ENCODE results near the gene LRRN2. TPM values are rescaled to one million over a fixed set of nuclear protein-coding genes. Genes with fewer than 3 reads are reported as not detected.
"Not testable (repeated sequence)": the region's sequence is repeated elsewhere in the genome, so short reads cannot be mapped to it uniquely, and the experiment has no call there.

The LRRN2 gene
- total RNA-seq, 1 experiment from 2014 or later = not detected

DNA sequence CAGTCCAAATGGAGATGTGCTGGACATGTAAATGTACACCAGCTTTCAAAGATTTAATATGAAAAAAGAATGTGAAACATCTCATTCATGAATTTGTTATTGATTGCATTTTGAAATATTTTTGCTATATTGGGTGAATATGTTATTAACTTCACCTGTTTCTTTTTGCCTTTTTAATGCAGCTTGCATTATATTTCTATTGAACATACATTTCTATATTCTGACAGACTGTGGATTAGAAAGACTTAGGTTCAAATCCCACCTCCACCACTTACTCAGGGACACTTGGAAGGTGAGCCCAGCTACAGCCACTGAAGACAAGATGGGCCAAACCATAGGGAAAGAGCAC is 37.8 kb downstream of the LRRN2 start:
- H3K36me3 ChIP-seq = no peaks in the 10 kb centered on the region
- peaks cover 17% of the 10 kb centered on the region for H3K27me3 ChIP-seq
- no peak for DNase-seq
- no peak overlapping the region for H3K27ac ChIP-seq
- no peaks in the 10 kb centered on the region for H3K9me3 ChIP-seq (replicated peaks)
- H3K4me3 ChIP-seq = no peak overlapping the region
- H3K4me1 ChIP-seq = no peaks in the 10 kb centered on the region

DNA sequence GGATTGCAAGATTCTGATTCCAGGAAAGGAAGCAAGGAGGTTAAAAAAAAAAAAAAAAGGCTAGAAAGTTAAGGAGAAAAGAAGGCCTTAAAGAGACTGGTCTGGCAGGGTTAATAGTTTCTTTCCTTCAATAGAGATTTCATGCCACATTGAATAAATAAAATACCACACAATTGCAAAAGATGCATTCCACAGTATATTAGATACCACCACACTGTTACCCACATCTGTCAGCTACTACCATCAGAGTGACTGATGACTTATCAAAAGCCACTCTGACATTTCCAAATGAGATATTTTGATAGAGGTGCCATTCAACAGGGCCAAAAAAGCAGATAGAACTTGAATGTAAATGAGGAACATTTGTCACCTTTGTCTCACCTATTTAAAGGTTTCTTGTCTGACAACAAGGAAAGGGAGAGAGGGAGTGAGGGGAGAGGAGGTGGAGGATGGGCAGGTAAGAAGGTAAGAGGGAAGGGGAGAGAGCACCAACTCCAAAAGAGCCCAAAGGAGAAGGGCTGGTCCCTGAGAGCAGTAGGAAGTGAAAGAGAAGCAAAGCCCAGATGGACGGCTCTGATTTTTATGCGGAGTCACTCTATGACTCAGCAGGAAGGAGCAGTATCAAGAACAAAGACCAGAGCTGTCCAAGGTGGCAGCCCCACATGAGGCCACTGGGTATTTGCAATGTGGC is 38.3 kb downstream of the LRRN2 start:
- H3K36me3 ChIP-seq = no peaks in the 10 kb centered on the region
- H3K4me1 ChIP-seq = no peaks in the 10 kb centered on the region
- H3K4me3 ChIP-seq = no peak overlapping the region
- peaks cover 16% of the 10 kb centered on the region for H3K27me3 ChIP-seq
- peak; percentile 39 to 53 for DNase-seq
- no peak overlapping the region for H3K27ac ChIP-seq
- no peaks in the 10 kb centered on the region for H3K9me3 ChIP-seq (replicated peaks)

DNA sequence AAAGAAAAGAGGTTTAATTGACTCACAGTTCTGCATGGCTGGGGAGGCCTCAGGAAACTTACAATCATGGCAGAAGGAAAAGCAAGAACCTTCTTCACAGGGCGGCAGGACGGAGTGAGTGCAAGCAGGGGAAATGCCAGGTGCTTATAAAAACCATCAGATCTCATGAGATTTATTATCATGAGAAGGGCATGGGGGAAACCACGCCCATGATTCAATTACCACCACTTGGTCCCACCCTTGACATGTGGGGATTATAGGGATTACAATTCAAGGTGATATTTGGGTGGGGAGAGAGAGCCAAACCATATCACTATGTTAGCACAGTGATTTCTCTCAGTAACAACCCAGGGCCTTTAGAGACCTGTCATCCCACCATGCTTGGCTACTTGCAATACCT is 39.9 kb downstream of the LRRN2 start:
- H3K4me1 ChIP-seq = no peaks in the 10 kb centered on the region
- no peak for DNase-seq
- no peaks in the 10 kb centered on the region for H3K36me3 ChIP-seq
- H3K27me3 ChIP-seq = peaks cover 11% of the 10 kb centered on the region
- no peaks in the 10 kb centered on the region for H3K9me3 ChIP-seq (replicated peaks)
- H3K27ac ChIP-seq = no peak overlapping the region
- H3K4me3 ChIP-seq = no peak overlapping the region

DNA sequence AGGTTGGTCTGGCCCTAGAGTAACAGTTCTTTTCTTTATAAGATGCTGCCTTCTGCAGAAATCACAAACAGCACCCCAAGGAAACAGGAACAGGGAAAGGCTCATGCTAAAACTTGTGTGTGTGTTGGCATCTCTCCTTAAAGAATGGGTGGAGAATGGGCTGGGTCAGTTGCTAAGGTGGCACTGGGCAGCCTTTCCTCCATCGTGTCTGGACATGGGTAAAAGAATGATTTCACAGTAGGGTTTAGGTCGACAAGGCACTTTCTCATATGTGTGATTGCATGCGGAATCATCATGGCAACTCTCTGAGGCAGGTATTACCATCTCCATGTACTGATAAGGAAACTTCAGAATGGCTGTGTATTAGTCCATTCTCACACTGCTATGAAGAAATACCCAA is 40.3 kb downstream of the LRRN2 start:
- H3K27ac ChIP-seq = no peak overlapping the region
- no peak for DNase-seq

DNA sequence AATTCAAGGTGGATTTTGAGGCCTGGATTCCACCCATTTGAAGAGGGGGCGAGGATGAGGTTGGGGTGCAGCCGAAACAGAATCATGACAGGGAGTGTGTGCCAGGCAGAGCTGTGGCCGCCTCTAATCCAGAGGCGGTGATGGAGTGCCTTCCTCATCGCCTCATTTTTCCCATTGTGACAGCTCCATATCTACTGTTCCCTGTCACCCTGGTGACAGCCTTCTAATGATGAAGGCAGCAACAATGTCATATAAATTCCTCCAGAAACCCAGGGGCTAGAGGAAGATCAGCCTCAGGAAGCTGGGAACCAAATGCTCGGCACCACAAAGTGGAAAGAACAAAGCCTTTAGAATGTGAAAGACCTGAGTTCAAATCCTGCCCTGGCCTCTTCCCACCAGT is 42.0 kb downstream of the LRRN2 start:
- Histone ChIP-seq H3K27me3 (peaks cover 11% of the 10 kb centered on the region), H3K4me3 (no peak overlapping the region), H3K36me3 (no peaks in the 10 kb centered on the region), H3K9me3 (replicated peaks) (no peaks in the 10 kb centered on the region), H3K4me1 (no peaks in the 10 kb centered on the region), H3K27ac (no peak overlapping the region)
- DNase-seq = no peak

More for the DNA sequence above, 40.3 kb downstream of the LRRN2 start:
- peaks cover 11% of the 10 kb centered on the region for H3K27me3 ChIP-seq
- no peak overlapping the region for H3K4me3 ChIP-seq
- no peaks in the 10 kb centered on the region for H3K9me3 ChIP-seq (replicated peaks)
- no peaks in the 10 kb centered on the region for H3K36me3 ChIP-seq
- H3K4me1 ChIP-seq = no peaks in the 10 kb centered on the region

DNA sequence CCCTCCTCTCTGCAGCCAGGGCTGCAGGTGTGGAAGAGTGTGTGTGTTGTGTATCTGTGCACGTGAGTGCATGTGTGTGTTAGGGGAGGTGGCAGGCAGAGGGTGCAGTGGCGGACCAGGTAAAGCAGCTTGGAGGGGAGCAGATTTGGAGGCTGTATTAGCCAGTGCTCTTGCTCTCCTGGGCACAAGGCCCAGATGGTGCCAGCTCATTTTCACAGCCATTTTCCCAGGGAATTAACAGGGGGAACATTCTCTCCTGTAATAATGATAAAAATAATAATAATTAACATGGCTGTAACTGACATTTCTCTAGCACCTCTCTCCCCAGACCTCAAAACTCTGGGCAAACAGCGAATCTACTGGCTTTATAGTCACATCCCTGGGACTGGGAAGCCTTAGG is 43.6 kb downstream of the LRRN2 start:
- no peak overlapping the region for H3K27ac ChIP-seq
- peaks cover 3% of the 10 kb centered on the region; the same call in 1 of the 2 replicates for H3K4me1 ChIP-seq
- no peaks in the 10 kb centered on the region for H3K36me3 ChIP-seq
- peaks cover 16% of the 10 kb centered on the region for H3K27me3 ChIP-seq
- H3K9me3 ChIP-seq (replicated peaks) = no peaks in the 10 kb centered on the region
- DNase-seq = no peak
- H3K4me3 ChIP-seq = no peak overlapping the region

DNA sequence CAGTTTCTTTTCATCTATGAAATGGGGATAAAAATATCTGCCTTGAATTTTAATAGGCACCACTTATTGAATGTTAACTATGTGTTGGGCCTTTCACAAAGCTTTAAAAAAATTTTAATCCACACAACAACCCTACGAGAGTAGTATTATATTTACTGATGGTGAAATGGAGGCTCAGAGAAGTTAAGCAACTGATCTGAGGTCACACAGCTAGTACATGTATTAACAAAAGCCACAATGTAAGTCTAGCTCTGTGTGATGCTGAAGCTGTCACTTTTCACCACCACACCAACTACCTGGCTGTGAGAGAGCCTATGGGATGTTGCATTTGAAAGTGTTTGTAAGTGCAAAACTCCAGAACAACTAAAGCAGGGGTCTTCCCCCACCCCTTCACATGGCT is 44.1 kb downstream of the LRRN2 start:
- Histone ChIP-seq H3K4me3 (no peak overlapping the region), H3K27ac (no peak overlapping the region), H3K27me3 (peaks cover 16% of the 10 kb centered on the region), H3K9me3 (replicated peaks) (no peaks in the 10 kb centered on the region), H3K4me1 (peaks cover 3% of the 10 kb centered on the region; the same call in 1 of the 2 replicates), H3K36me3 (no peaks in the 10 kb centered on the region)
- no peak for DNase-seq

DNA sequence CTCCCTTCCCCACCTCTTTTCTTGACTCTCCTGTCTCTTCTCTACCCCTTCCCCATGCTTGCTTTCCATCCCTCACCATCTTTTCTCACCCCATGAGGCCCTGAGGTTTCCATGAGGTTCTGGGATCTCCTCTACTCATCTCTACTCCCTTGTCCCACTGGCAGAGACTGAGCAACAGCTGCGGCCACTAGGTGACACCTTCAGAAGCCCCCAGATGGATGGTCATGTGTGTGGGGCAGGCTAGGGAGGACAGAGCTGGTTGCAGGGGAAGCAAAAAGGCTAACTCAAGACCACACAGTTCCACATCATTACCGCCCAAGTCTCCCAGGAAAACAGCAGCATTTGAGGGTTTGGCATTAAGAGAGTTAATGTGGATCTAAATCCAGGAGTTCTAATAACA is 45.0 kb downstream of the LRRN2 start:
- Histone ChIP-seq H3K4me1 (peaks cover 3% of the 10 kb centered on the region; the same call in 1 of the 2 replicates), H3K27me3 (peaks cover 24% of the 10 kb centered on the region), H3K27ac (no peak overlapping the region), H3K36me3 (no peaks in the 10 kb centered on the region), H3K9me3 (replicated peaks) (no peaks in the 10 kb centered on the region), H3K4me3 (no peak overlapping the region)
- peak in 1 of 2 experiments; percentile 22 for DNase-seq

DNA sequence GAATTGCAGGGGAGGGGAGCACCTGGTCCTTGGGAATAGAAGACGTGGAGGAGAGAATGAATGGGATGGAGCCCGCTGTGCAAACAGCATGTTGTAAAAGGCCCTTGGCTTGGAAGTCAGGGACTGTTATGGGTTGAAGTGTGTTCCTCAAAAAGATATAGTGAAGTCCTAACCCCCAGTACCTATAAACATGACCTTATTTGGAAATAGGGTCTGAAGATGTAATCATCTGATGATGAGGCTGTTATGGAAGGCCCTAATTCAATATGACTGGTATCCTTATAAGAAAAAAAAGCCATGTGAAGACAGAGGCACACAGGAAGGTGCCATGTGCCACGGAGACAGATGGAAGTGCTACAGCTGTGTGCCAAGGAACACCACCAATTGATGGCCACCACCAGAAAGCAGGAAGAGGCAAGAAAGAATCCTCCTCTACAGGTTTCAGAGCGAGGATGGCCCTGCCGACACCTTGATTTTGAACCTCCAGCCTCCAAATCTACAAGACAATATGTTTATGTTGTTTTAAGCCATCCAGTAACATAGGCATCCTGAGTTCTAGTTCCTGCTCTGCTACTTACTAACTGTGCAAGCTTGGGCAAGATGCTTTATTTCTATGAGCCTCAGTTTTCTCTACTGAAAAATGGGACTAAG is 51.2 kb downstream of the LRRN2 start:
- DNase-seq = no peak
- Histone ChIP-seq H3K36me3 (no peaks in the 10 kb centered on the region), H3K4me1 (peaks cover 9% of the 10 kb centered on the region), H3K9me3 (replicated peaks) (no peaks in the 10 kb centered on the region), H3K4me3 (no peak overlapping the region), H3K27ac (no peak overlapping the region), H3K27me3 (peaks cover 20% of the 10 kb centered on the region)

DNA sequence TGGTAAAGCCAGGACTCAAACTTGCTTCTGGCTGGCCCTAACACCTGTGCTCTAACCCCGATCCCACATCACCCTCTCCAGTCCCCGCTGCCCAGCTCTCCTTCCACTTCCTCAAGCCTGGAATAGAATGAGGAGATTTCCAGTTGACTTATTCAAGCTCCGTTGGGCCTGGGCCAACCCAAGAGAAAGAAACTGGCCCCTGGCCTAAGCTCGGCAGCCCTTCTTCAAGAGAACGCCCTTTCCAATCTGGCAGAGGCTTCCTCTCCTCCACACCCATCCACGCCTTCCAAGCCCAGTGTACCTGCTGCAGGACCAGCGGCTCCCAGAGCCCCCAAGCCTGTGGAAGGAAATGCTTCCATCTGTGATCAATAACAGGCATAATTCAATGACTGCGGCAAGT is 51.9 kb downstream of the LRRN2 start:
- Histone ChIP-seq H3K36me3 (no peaks in the 10 kb centered on the region), H3K27ac (no peak overlapping the region), H3K4me3 (no peak overlapping the region), H3K27me3 (peaks cover 20% of the 10 kb centered on the region), H3K4me1 (peaks cover 9% of the 10 kb centered on the region), H3K9me3 (replicated peaks) (no peaks in the 10 kb centered on the region)
- no peak for DNase-seq

DNA sequence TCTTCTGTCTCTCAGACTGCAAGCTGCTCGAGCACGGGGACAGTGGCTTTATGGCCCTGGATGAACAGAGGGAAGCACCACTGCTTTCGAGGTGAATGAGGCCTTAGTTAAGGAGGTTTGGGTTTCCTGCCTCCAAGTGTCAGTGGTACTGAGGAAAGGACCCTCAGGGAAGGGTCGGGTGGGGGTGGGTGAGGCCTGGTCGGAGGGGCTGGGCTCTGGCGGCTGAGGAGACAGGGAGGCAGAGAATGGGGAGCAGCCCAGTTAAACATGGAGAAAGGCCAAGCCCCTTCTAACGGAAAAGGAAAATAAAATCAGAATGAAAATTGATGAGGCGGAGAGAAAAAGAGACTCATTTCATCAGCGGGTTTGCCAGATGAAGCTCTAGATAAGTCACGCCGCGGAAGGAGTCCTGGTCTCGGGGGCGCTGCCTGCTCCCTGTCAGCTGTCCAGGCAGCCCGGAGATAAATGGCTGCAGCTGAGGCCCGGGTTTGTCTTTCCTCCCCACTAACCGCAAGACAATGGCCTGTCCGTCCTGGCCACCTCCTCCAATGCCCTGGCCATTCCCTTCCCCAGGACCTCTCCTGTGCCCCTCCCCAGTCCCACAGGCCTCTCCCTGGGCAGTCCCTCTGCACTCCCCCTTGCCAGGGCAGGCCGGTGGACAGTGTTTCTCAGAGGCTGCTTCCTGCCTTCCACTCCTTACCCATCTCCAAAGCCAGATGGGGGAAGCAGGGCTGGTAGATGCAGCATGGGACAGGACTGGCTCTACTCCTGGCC is 55.2 kb downstream of the LRRN2 start:
- no peaks in the 10 kb centered on the region for H3K9me3 ChIP-seq (replicated peaks)
- peaks cover 5% of the 10 kb centered on the region for H3K4me1 ChIP-seq
- no peak overlapping the region for H3K27ac ChIP-seq
- peak overlapping the region; percentile 24 for H3K4me3 ChIP-seq
- no peaks in the 10 kb centered on the region for H3K36me3 ChIP-seq
- DNase-seq = peak; percentile 69 to 72
- peaks cover 18% of the 10 kb centered on the region for H3K27me3 ChIP-seq

DNA sequence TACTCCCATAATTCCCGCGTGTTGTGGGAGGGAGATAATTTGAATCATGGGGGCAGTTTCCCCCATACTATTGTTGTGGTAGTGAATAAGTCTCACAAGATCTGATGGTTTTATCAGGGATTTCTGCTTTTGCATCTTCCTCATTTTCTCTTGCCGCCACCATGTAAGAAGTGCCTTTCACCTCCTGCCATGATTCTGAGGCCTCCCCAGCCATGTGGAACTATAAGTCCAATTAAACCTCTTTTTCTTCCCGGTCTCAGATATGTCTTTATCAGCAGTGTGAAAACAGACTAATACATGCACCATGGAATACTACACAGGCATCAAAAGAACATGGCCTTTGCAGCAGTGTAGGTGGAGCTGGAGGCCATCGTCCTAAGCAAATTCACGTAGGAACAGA is 56.1 kb downstream of the LRRN2 start:
- H3K27ac ChIP-seq; H3K9me3 ChIP-seq (replicated peaks); H3K4me1 ChIP-seq; H3K36me3 ChIP-seq; DNase-seq; H3K4me3 ChIP-seq: not testable (repeated sequence)
- H3K27me3 ChIP-seq = peaks cover 18% of the 10 kb centered on the region

DNA sequence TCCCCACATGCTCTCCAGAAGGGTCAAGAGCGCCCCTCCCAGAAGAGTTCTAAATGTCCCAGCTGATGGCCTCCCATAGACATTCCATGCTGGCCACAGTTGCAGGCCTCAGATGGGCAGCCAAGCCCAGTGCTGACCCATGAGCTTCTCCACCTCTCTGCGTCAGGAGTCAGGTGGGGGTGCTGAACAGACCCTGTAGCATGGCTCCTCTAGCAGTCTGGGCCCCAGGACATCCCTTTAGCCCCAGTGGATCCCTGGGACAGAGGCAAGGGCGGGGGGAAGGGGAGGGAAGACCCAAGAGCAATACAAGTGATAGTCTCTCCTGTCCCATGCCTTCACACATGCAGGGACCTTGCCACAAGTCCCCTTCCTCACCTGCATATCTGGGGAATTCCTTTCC is 56.7 kb downstream of the LRRN2 start:
- H3K36me3 ChIP-seq = no peaks in the 10 kb centered on the region
- no peak overlapping the region for H3K4me3 ChIP-seq
- H3K4me1 ChIP-seq = peaks cover 5% of the 10 kb centered on the region
- no peaks in the 10 kb centered on the region for H3K9me3 ChIP-seq (replicated peaks)
- no peak for DNase-seq
- no peak overlapping the region for H3K27ac ChIP-seq
- H3K27me3 ChIP-seq = peaks cover 18% of the 10 kb centered on the region

DNA sequence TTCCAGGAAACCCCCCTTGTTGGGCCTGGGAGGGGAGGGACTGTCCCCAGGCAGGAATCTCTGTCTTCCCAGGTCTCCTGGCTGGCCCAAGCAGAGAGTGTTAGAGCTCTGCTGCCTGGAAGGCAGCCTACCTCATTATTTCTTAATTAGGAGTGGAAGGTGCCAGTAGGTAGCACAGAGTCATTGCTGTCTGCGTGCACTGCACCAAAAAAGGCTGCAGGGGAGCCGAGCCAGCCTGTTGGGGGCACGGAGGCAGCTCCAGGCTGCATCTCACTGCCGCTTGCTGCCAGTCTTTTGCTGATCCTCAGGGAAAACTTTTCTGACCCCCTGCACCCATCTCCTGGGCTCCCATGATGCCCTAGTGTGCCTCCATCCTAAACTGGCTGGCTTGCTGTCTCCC is 58.1 kb downstream of the LRRN2 start:
- Histone ChIP-seq H3K4me3 (no peak overlapping the region), H3K27ac (no peak overlapping the region), H3K4me1 (peaks cover 8% of the 10 kb centered on the region), H3K36me3 (no peaks in the 10 kb centered on the region), H3K27me3 (peaks cover 28% of the 10 kb centered on the region; the same call in 1 of the 2 replicates), H3K9me3 (replicated peaks) (no peaks in the 10 kb centered on the region)
- DNase-seq = no peak

DNA sequence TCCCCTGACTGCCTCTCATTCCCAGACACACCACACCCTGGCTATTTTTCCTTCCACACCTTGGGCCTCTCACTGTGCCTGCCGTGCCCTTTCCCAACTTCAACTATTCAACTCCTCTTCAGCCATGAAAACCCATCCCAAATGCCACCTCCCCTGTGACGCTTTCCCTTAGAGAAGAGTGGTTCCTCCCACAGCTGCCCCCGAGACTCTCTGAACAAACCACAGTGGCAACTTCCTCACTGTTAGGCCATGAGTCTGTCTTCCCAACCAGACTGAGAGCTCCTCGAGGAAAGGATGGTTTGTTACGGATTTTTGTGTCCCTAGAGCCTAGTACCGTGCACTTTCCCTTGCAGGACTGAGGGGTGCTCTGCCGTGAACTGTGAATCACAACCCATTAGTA is 59.2 kb downstream of the LRRN2 start:
- peaks cover 28% of the 10 kb centered on the region; the same call in 1 of the 2 replicates for H3K27me3 ChIP-seq
- H3K27ac ChIP-seq = no peak overlapping the region
- H3K4me3 ChIP-seq = no peak overlapping the region
- DNase-seq = no peak
- H3K36me3 ChIP-seq = no peaks in the 10 kb centered on the region
- no peaks in the 10 kb centered on the region for H3K9me3 ChIP-seq (replicated peaks)
- peaks cover 8% of the 10 kb centered on the region for H3K4me1 ChIP-seq
